ENCODE measurements around the gene PLCD3. TPM values are rescaled to one million over a fixed set of nuclear protein-coding genes. Genes with fewer than 3 reads are reported as not detected.

The PLCD3 gene
- total RNA-seq: 1 to 10 TPM; 4.6 to 5.1 TPM

GRCh38 chr17:45132320-45132571, at the start of gene PLCD3:
TSS of gene PLCD3 (minus strand) at chr17:45132515. CDS start at chr17:45132410, 105 bp downstream.
- CTCF ChIA-PET: interaction anchor here (1.0 to 9.1 kb wide), 6 partner anchors 16 to 212 kb away, joined by 3 to 196 read pairs (median 4); partner anchors contain the start of gene HEXIM1
- POLR2A ChIA-PET: no interaction called here

DNA sequence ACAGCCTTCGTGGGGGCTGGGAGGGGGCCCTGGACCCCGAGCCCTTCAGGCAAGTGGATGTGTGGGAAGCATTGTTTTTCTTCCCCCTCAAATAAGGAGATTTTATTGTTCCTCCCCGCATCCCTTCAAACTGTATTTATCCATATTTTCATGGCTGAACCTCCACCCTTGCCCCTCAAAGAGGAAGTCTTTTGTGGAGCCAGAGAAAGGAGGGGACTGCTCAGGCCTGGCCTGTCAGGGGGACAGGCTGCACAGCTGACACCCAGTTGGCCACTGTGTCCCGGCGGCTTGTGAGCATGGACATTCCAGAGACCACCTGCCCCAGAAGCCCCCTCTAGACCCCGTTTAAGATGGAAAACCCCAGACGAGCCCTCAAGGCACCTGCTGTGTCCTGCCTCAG, 45.2 kb upstream of the PLCD3 start:
- POLR2A ChIA-PET: interaction anchor here (0.6 kb wide), 1 partner anchor 92 kb away, joined by 3 read pairs; no protein-coding TSS in a partner anchor
- CTCF ChIA-PET: no interaction called here

DNA sequence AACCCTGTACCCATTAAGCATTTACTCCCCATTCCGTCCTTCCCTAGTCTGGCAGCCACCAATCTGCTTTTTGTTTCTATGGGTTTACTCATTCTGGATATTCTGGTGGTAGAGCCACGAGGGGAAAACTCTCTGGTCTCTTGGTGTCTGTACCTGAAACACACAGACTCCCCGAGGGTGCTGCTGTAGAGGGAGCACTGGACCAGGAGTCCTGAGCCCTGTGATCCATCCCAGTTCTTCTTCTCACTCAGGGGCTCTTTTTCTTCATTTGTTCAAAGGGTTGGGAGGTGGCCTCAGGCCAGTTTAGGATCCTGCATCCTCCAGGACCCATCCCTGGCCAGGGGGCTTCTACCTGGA, 43.4 kb upstream of the PLCD3 start:
- CTCF ChIA-PET: interaction anchor here (0.6 to 2.5 kb wide), 6 partner anchors 19 to 43 kb away, joined by 3 to 8 read pairs (median 4); partner anchors contain the start of gene ACBD4
- POLR2A ChIA-PET: no interaction called here

DNA sequence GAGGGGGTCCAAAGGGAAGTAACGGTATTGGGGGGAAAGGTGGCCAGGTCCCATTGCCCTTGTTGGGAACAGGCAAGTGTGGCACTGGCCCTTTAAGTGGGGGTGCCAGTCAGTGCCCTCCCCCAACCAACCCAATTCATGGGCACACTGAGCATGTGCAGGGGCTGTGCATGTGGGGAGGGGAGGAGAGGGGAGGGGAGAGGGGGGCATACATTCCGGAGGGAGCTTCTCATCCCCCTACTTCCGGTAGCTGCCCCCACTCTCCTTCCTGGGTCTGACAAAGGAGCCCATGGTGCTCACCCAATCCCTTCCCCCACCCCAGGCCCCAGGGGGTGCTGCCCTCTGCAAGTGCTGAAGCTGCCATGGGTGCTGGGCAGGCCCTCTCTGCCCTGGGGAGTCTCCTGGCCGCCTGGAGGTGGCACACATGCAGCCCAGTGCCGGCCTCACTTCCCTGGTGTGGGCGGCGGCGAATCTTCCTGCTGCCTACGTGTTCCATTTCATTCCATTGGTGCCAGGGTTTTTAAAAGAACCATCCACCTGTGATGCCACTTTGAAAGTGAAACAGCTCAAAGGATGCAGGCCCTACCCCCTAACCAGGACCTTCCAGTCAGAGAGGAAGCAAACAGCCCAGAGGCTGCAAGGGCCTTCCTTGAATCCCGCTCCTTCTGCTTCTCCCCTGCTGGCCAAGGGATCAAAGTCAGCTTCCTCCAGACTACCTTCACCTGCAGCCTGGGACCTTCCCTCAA, 40.4 kb upstream of the PLCD3 start:
- ChIA-PET POLR2A (interaction anchor here (0.6 to 2.2 kb wide), 4 partner anchors 12 to 1015 kb away, joined by 3 to 13 read pairs (median 8); partner anchors contain the start of genes HEXIM1 and HEXIM2), CTCF (interaction anchor here (0.8 to 3.3 kb wide), 6 partner anchors 11 to 53 kb away, joined by 3 to 20 read pairs (median 10); partner anchors contain the start of genes ACBD4, HEXIM1 and HEXIM2)

DNA sequence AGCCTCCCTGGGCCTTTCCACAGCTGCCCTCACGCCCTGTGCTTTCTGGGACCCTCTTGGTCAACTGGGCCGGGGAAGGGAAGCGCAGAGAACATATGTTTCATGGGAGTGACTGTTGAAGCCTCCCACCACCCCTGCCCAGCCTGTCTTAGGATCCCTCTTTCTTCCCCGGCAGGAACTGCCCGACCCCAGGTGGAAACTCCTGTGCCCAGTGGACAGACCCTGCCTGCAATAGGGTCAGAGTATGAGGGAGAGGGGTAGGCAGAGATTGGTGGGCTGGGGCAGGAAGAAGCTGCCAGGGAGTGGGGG, 39.9 kb upstream of the PLCD3 start:
- CTCF ChIA-PET: interaction anchor here (1.1 to 3.3 kb wide), 4 partner anchors 23 to 43 kb away, joined by 3 to 20 read pairs (median 16); partner anchors contain the start of genes ACBD4 and HEXIM1
- POLR2A ChIA-PET: interaction anchor here (0.6 to 2.2 kb wide), 5 partner anchors 11 to 1014 kb away, joined by 3 to 13 read pairs (median 8); partner anchors contain the start of genes HEXIM1 and HEXIM2

DNA sequence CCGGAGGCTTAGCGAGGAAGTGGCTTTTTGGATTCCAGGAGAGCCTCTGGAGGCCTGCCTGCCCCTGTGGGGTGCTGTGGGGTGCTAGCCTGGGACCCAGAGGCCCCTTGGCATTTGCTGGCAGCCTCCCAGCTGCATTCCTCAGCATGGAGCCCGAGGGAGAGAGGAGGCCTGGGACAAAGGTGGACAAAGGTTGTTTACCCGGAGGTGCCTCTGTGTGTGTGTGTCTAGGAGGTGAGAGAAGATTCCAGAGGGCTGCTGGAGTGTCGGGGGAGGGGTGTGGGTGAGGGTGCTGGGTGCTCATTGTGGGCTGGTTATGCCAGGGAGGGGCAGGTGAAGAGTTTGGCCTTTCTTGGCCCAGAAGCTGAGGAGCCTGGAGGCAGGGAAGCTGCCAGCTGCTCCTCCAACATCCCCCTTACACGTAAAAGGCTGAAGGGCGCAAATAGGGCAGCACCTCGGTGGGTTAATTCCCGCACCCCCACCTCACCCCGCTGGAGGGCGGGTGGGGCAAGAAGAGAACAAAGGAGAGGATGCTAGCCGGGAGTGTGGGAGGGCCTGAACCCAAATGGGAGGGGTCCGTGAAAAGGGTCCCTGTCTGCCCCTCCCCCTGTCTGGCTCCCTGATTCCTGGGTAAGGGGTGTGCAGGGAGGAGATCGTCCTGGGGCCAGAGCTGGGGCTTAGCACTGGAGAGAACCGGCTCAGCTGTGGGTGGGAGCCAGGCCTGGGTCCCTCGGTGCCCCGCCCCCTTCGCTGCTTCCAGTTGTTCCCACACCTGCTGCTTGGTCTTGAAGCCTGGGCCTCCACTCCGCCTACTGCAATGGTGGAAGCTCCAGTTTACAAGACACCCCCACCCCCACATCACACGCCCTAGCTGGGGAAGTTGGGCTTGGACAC, 39.3 kb upstream of the PLCD3 start:
- ChIA-PET CTCF (interaction anchor here (1.0 to 3.3 kb wide), 5 partner anchors 21 to 43 kb away, joined by 3 to 20 read pairs (median 12); partner anchors contain the start of genes ACBD4 and HEXIM1), POLR2A (interaction anchor here (0.6 to 2.2 kb wide), 4 partner anchors 23 to 1014 kb away, joined by 3 to 13 read pairs (median 8); partner anchors contain the start of gene HEXIM1)

DNA sequence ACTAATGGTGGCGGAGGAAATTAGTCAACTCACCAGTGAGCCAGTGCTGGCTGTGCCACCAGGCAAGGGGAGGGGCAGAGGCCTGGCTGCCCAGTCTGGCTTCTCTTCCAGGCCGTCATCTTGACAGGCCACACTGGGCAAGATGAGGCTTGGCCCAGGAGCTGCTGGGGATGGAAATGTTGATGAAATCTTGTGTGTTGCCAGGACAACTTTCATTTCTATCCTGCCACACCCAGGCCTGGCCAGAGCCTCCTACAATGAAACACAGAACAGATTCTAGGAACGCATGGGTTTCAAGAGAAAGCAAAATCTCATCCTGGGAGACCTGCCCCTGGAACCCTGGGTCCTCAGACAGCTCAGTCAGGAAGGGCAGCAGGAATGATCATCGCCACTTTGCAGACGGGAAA, 38.6 kb upstream of the PLCD3 start:
- ChIA-PET POLR2A (no interaction called here), CTCF (interaction anchor here (1.0 to 3.3 kb wide), 3 partner anchors 20 to 35 kb away, joined by 3 to 20 read pairs (median 12); partner anchors contain the start of gene ACBD4)

GRCh38 chr17:45170280-45170930, 38.1 kb upstream of the PLCD3 start:
- ChIA-PET CTCF (interaction anchor here (0.9 to 1.8 kb wide), 2 partner anchors 27 to 35 kb away, joined by 3 to 12 read pairs; partner anchors contain the start of gene ACBD4), POLR2A (no interaction called here)

DNA sequence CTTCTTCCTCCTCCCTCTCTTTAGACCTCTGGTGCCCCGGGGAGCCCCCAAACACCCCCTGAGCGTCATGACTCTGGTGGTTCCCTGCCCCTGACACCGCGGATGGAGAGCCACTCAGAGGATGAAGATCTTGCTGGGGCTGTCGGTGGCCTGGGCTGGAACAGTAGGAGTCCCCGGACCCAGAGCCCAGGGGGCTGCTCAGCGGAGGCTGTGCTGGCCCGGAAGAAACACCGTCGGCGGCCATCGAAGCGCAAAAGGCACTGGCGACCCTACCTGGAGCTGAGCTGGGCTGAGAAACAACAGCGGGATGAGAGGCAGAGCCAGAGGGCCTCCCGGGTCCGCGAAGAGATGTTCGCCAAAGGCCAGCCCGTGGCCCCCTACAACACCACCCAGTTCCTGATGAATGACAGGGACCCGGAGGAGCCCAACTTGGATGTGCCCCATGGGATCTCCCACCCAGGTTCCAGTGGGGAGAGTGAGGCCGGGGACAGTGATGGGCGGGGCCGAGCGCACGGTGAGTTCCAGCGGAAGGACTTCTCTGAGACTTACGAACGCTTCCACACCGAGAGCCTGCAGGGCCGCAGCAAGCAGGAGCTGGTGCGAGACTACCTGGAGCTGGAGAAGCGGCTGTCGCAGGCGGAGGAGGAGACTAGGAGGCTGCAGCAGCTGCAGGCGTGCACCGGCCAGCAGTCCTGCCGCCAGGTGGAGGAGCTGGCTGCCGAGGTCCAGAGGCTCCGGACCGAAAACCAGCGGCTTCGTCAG, 36.9 kb upstream of the PLCD3 start:
- ChIA-PET POLR2A (no interaction called here), CTCF (interaction anchor here (0.5 kb wide), 1 partner anchor 10 kb away, joined by 3 read pairs; no protein-coding TSS in a partner anchor)

- CTCF ChIA-PET: interaction anchor here (0.5 to 2.6 kb wide), 3 partner anchors 29 to 803 kb away, joined by 3 to 10 read pairs (median 4); partner anchors contain the start of gene ACBD4
Measured at GRCh38 chr17:45164734-45165269, 32.5 kb upstream of the PLCD3 start.

GRCh38 chr17:45162025-45162687, 29.8 kb upstream of the PLCD3 start:
- ChIA-PET CTCF (interaction anchor here (0.7 to 6.7 kb wide), 5 partner anchors 11 to 61 kb away, joined by 3 to 103 read pairs (median 16); partner anchors contain the start of genes ACBD4 and HEXIM1), POLR2A (interaction anchor here (0.5 to 4.4 kb wide), 7 partner anchors 11 to 152 kb away, joined by 3 to 143 read pairs (median 7); partner anchors contain the start of genes ACBD4 and HEXIM1)

More at GRCh38 chr17:45164734-45165269, 32.5 kb upstream of the PLCD3 start:
- POLR2A ChIA-PET: no interaction called here

- POLR2A ChIA-PET: interaction anchor here (0.5 to 4.4 kb wide), 9 partner anchors 11 to 153 kb away, joined by 3 to 143 read pairs (median 6); partner anchors contain the start of genes ACBD4, HEXIM1 and NMT1
- CTCF ChIA-PET: interaction anchor here (0.7 to 6.7 kb wide), 10 partner anchors 11 to 155 kb away, joined by 3 to 103 read pairs (median 4); partner anchors contain the start of genes ACBD4, HEXIM1, MAP3K14 and NMT1
Measured at GRCh38 chr17:45161288-45162024, 29.1 kb upstream of the PLCD3 start, which contains the start of gene HEXIM2. TSS of gene HEXIM2 (plus strand) at chr17:45161875. CDS start at chr17:45162794, 919 bp downstream.

GRCh38 chr17:45160447-45161287, 28.4 kb upstream of the PLCD3 start:
- ChIA-PET CTCF (interaction anchor here (1.0 to 6.7 kb wide), 9 partner anchors 10 to 156 kb away, joined by 3 to 103 read pairs (median 4); partner anchors contain the start of genes ACBD4, HEXIM1, MAP3K14 and NMT1), POLR2A (interaction anchor here (0.6 to 4.4 kb wide), 8 partner anchors 11 to 152 kb away, joined by 5 to 143 read pairs (median 7); partner anchors contain the start of genes ACBD4, HEXIM1 and NMT1)

GRCh38 chr17:45156242-45156641, 23.9 kb upstream of the PLCD3 start:
- CTCF ChIA-PET: interaction anchor here (0.7 to 3.1 kb wide), 2 partner anchors 19 to 21 kb away, joined by 4 to 23 read pairs; partner anchors contain the start of gene ACBD4
- POLR2A ChIA-PET: no interaction called here

DNA sequence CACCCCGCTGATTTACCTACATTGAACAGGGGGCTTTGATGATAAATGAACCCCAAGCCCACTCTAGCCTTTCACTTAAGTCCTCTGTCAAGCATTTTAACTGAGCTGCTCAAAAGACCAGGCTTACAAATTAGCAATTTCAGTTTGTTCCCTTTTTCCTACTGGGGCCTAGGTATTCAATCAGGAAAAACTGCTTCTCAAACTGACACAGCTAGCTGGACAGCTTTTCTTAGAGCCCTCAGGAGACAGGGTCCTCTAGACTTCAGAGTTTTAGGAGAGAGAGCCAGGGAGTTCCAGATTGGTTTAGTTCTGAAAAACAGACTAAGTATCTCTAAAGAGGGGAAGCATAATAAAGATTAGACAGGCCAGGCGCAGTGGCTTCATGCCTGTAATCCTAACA, 23.2 kb upstream of the PLCD3 start:
- POLR2A ChIA-PET: interaction anchor here (0.7 to 0.9 kb wide), 2 partner anchors 9 to 60 kb away, joined by 3 to 6 read pairs; no protein-coding TSS in a partner anchor
- CTCF ChIA-PET: interaction anchor here (0.6 to 3.1 kb wide), 5 partner anchors 21 to 392 kb away, joined by 3 to 23 read pairs (median 6); partner anchors contain the start of gene ACBD4

All from activated CD8-positive, alpha-beta memory T cell treated with anti-CD3 and anti-CD28 coated beads for 36 hours (primary cell).